ENCODE measurements around the gene ICE2.

DNA sequence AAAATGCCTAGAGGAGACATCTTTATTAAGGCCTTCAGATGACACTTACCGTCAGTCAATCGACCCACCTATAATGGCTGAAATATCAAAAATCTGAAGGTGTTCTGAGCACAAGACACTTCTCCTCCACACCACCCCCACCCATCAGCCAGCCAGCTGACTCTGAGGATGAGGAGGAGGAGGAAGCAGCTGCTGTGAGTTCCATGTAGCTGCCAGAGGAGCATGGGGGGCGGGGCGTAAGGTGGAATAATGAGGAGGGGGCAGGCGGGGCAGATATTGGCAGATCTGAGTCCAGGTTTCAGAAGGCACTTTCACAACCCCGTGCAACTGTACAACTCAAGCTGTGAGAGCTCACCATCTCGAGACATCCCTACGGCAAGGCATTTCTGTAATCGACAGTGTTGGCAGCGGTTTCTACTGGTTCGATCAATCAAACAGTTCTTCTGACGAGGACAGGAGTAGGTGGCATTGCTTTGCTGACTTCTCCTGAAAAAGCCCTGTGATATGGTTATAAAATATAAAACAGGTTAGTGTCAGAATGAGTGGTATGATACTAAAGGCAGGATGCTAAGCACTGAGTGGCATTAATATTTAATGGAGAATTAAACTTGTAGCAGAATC, 35.4 kb upstream of the ICE2 start:
- no peak for TF ChIP-seq POLR2A (IDR thresholded peaks at IDR 0.05)
- TF ChIP-seq, protein P1, sequence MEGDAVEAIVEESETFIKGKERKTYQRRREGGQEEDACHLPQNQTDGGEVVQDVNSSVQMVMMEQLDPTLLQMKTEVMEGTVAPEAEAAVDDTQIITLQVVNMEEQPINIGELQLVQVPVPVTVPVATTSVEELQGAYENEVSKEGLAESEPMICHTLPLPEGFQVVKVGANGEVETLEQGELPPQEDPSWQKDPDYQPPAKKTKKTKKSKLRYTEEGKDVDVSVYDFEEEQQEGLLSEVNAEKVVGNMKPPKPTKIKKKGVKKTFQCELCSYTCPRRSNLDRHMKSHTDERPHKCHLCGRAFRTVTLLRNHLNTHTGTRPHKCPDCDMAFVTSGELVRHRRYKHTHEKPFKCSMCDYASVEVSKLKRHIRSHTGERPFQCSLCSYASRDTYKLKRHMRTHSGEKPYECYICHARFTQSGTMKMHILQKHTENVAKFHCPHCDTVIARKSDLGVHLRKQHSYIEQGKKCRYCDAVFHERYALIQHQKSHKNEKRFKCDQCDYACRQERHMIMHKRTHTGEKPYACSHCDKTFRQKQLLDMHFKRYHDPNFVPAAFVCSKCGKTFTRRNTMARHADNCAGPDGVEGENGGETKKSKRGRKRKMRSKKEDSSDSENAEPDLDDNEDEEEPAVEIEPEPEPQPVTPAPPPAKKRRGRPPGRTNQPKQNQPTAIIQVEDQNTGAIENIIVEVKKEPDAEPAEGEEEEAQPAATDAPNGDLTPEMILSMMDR (IDR thresholded peaks at IDR 0.05), result no peak

Measured in uterus (tissue), 2 donors.